Psoas muscle (tissue), 8 donors: ENCODE measurements around the gene RNF150. TPM values are rescaled to one million over a fixed set of nuclear protein-coding genes. Genes with fewer than 3 reads are reported as not detected.

Experiments
- ATAC-seq, 4 donors: fragments of 200-7000 bp; cut with Tn5 transposase; one replicate each; pipeline ENCODE4 v1.9.1; 2020; ENCODE audit warnings: moderate library complexity in 3 of 4, mild to moderate bottlenecking in 2 of 4
- DNase-seq, 2 donors: peaks; one replicate each; pipeline ENCODE4 v3.0.0-alpha.2; 2020
- H3K27ac ChIP-seq: fragments of 200-600 bp; one replicate; pipeline ENCODE4 v1.8.0; 2022
- H3K27me3 ChIP-seq, 3 donors: fragments of 200-600 bp in 1 of 3; one replicate each; pipeline versions ENCODE4 v1.6.1 to v1.8.0; 2013 to 2022; ENCODE audit warnings: low read length in 2 of 3, mild to moderate bottlenecking in 2 of 3, moderate library complexity in 1 of 3; ENCODE audit not compliant: insufficient read depth in 3 of 3
- H3K36me3 ChIP-seq, 2 donors: fragments of 200-600 bp in 1 of 2; one replicate each; pipeline versions ENCODE4 v1.6.1 to v1.8.0; 2013 to 2022; ENCODE audit warnings: low read depth in 1 of 2, mild to moderate bottlenecking in 1 of 2, moderate library complexity in 1 of 2; ENCODE audit not compliant: insufficient read depth in 1 of 2
- H3K4me1 ChIP-seq: fragments of 200-600 bp; one replicate; pipeline ENCODE4 v1.8.0; 2022
- H3K4me3 ChIP-seq: fragments of 200-600 bp; one replicate; pipeline ENCODE4 v1.8.0; 2022; ENCODE audit warnings: mild to moderate bottlenecking
- H3K9me3 ChIP-seq: fragments of 200-600 bp; one replicate; pipeline ENCODE4 v1.8.0; 2022
- WGBS, 3 donors: extraction: QIAGEN DNeasy Blood & Tissue Kit; methylation state at CpG; one replicate each; pipeline versions ENCODE4 v1.1.6 to v1.1.7; 2013; 5-methylcytosine and 5-hydroxymethylcytosine counted together
- intact Hi-C, 2 donors: fragments of 100-400 bp; cut with DNase I; formaldehyde crosslinking; loops; one replicate each; pipeline versions ENCODE4 v1.11.0 to v1.14.2; 2022
- polyA plus RNA-seq, 3 donors: library from polyadenylated mRNA; stranded (reverse); fragments of 200-250 nt; gene quantifications; one replicate each; pipeline ENCODE4 v1.2.3, GENCODE V29; 2013
- total RNA-seq, 4 donors: library from RNA; stranded (reverse); fragmentation: NEBNext Ultra II Directional in 2 of 4; extraction: Animal tissue kit (Norgen Biotek cat#: 25700) in 2 of 4; gene quantifications; one replicate each; pipeline versions ENCODE4 v1.2.1 to v1.2.4, GENCODE V29; 2021 to 2023
- TF ChIP-seq, protein P1 (sequence below): fragments of 200-600 bp; IDR thresholded peaks from one replicate; pipeline ENCODE4 v1.8.0; 2022; ENCODE audit warnings: antibody characterized with exemption
- donor health status: healthy with polysubstance abuse.
- donor health status: DM: no; HTN: no; CAD: no; lungs with moderate emphysema.
- donor health status: Bipolar disorder and iron deficiency.
- donor health status: healthy.
- donor health status: DM: yes; HTN: yes; CAD: no.
- donor health status: DM: no; HTN: no; CAD: no.
- donor health status: DM: no; HTN: no; CAD: no.
- donor health status: DM: yes; HTN: yes; CAD: no.

Gene RNF150
- total and polyA plus RNA-seq, 7 donors = 0.78 to 12.6 (median 3.2) TPM

DNA sequence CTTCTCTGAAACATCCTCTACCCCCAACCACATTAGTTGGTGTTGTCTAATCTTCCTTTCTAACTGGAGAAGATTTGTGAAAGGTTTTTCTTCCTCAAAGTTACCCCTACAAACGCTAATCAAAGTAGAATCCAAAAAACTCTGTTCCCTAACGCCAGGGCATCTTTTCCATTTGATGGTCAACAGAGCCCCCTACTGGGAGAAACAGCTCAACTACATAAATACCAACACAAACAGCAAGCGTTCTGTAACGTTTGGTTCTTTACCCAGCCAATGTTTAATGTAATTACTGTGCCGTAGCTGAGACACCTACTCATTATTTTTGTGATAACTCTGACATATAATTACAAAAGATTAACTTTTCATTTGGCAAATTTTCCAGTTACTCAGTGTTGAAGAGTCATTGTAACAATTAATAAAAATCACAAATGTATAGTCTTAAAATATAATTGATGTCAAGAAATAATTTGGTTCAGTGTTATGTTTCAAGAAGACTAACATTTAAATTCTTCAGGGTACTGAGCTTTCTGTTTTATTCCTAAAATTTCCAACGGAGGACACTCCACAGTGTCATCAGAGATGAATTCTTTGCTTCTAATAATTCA, 282.1 kb downstream of the RNF150 start:
- intact Hi-C loops = loop anchor here in 1 of 2 donors (5.0 kb wide), 2 partner anchors 329 to 489 kb away; partner anchors contain the start of gene ELMOD2
- no peaks in the 10 kb centered on the region for H3K27me3 ChIP-seq
- peak in 3 of 4 donors; percentile 54 to 76 (median 63) for ATAC-seq
- DNase-seq = no peak
- H3K4me1 ChIP-seq = no peaks in the 10 kb centered on the region
- TF ChIP-seq, protein P1, sequence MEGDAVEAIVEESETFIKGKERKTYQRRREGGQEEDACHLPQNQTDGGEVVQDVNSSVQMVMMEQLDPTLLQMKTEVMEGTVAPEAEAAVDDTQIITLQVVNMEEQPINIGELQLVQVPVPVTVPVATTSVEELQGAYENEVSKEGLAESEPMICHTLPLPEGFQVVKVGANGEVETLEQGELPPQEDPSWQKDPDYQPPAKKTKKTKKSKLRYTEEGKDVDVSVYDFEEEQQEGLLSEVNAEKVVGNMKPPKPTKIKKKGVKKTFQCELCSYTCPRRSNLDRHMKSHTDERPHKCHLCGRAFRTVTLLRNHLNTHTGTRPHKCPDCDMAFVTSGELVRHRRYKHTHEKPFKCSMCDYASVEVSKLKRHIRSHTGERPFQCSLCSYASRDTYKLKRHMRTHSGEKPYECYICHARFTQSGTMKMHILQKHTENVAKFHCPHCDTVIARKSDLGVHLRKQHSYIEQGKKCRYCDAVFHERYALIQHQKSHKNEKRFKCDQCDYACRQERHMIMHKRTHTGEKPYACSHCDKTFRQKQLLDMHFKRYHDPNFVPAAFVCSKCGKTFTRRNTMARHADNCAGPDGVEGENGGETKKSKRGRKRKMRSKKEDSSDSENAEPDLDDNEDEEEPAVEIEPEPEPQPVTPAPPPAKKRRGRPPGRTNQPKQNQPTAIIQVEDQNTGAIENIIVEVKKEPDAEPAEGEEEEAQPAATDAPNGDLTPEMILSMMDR = peak; percentile 80
- WGBS, 3 donors = 1 to 2% (median 2%) methylated on average over 6 of the region's 6 CpGs
- H3K4me3 ChIP-seq = no peak overlapping the region
- H3K9me3 ChIP-seq = no peaks in the 10 kb centered on the region
- no peaks in the 10 kb centered on the region for H3K36me3 ChIP-seq
- no peak overlapping the region for H3K27ac ChIP-seq

DNA sequence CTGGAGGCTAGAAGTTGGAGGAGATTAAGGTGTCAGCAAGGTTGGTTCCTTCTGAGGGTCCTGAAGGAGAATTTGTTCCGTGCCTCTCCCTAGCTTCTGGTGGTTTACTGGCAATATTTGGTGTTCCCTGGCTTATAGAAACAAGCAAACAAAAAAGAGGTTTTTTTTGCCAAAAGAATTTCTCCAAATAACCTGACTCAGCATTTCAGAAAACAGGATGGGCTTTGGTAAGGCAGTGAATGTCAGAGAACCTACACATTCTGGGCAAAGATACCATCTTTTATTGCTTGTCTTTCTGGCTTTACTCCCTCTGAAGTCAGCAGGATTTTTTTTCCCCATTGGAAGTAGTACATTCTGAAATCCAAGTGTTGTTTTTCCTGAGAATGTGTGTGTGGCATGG, 283.7 kb downstream of the RNF150 start:
- 87 to 92% (median 89%) methylated on average over 1 of the region's 1 CpG for WGBS, 3 donors
- H3K9me3 ChIP-seq = no peaks in the 10 kb centered on the region
- no peak overlapping the region for H3K4me3 ChIP-seq
- ATAC-seq (no peak), DNase-seq (no peak)
- no peaks in the 10 kb centered on the region for H3K27me3 ChIP-seq
- H3K36me3 ChIP-seq = no peaks in the 10 kb centered on the region
- intact Hi-C loops = no loop called here
- H3K4me1 ChIP-seq = no peaks in the 10 kb centered on the region
- TF ChIP-seq, protein P1 = no peak
- no peak overlapping the region for H3K27ac ChIP-seq

DNA sequence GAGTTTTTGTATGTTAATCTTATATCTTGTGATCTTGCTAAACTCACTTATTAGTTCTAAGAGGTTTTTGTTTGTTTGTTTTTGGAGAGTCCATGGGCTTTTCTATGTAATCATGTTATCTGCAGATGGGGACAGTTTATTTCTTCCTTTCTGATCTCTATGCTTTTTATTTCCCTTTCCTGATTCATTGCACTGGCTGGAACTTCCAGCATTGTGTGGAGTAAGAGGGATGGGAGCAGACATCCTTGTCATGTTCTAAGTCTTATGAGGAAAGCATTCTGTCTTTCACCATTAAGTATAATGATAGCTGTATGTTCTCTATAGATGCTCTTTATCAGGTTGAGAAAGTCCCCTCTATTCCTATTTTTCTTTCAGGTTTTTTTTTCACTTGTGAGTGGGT, 286.5 kb downstream of the RNF150 start:
- Histone ChIP-seq H3K4me3 (no peak overlapping the region), H3K36me3 (no peaks in the 10 kb centered on the region), H3K27ac (no peak overlapping the region), H3K4me1 (no peaks in the 10 kb centered on the region), H3K27me3 (no peaks in the 10 kb centered on the region), H3K9me3 (no peaks in the 10 kb centered on the region)
- TF ChIP-seq, protein P1 = no peak
- DNase-seq (no peak), ATAC-seq (no peak)
- intact Hi-C loops = no loop called here

DNA sequence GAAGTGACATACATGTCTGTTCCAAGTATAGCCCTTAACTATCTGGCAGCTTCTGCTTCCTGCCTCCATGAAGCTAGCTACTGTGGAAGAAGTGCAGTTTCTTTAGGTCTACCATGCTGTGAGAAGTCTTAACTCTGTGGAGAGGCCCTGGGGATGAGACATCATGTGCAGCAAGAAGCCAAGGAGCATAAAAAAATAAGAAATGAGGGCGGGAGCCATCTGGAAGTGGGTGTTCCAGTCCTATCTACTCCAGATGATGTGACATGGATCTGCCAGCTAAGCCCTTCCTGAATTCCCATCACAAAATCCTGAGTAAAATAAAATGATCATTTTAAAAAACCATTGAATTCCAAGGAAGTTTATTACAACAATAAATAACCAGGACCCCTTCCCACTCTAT, 289.2 kb downstream of the RNF150 start:
- ATAC-seq = no peak
- Histone ChIP-seq H3K27me3 (no peaks in the 10 kb centered on the region), H3K4me1 (no peaks in the 10 kb centered on the region), H3K36me3 (no peaks in the 10 kb centered on the region), H3K27ac (no peak overlapping the region), H3K9me3 (no peaks in the 10 kb centered on the region), H3K4me3 (no peak overlapping the region)
- 65 to 72% (median 68%) methylated on average over 1 of the region's 1 CpG for whole genome bisulfite sequencing, 3 donors
- TF ChIP-seq, protein P1 = no peak
- no peak for DNase-seq
- intact Hi-C loops = no loop called here

DNA sequence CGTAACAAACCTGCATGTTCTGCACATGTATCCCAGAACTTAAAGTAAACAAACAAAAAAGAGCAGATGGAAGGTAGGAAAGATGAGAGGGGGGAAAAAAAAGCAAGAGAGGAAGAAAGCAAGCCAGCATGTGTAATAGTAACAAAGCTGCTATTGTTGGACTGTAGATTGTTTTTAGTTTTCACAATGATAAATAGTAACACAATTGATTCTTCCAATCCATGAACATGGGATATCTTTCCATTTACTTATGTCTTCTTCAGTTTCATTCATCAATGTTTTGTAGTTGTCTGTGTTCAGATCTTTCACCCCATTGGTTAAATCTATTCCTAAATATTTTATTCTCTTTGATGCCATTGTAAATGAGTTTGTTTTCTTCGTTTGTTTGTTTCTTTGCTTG, 292.1 kb downstream of the RNF150 start:
- H3K36me3 ChIP-seq = no peaks in the 10 kb centered on the region
- ATAC-seq (no peak), DNase-seq (no peak)
- WGBS, 3 donors = 84 to 86% (median 86%) methylated on average over 2 of the region's 2 CpGs
- no peaks in the 10 kb centered on the region for H3K27me3 ChIP-seq
- H3K4me1 ChIP-seq = no peaks in the 10 kb centered on the region
- intact Hi-C loops = no loop called here
- H3K9me3 ChIP-seq = no peaks in the 10 kb centered on the region
- no peak overlapping the region for H3K4me3 ChIP-seq
- TF ChIP-seq, protein P1 = no peak
- no peak overlapping the region for H3K27ac ChIP-seq
